Measurements from ENCODE around the gene SLC35A5.

GRCh38 chr3:112610121-112610520 lies 48.3 kb downstream of the SLC35A5 start:
- TF ChIP-seq CTCF (conservative IDR thresholded peaks at IDR 0.05; ENCODE audit: low read depth, low read length) (no peak), POLR2A (IDR thresholded peaks at IDR 0.05; ENCODE audit: low read depth, low read length) (no peak), FOS (IDR thresholded peaks at IDR 0.05; ENCODE audit: low read depth, low read length) (no peak), MXI1 (IDR thresholded peaks at IDR 0.05; ENCODE audit: borderline replicate concordance, low read depth, low read length) (no peak)

Data from IMR-90 (cell line).